HCT116 (cell line): ENCODE data around the gene WSB2. TPM values are rescaled to one million over a fixed set of nuclear protein-coding genes. Genes with fewer than 3 reads are reported as not detected.

Source experiments
- ATAC-seq: fragments of 200-7000 bp; cut with Tn5 transposase; 2 replicates; pipeline ENCODE4 v1.9.1; 2020; ENCODE audit warnings: mild to moderate bottlenecking, moderate library complexity
- BruUV-seq: library from RNA; stranded (reverse); fragments of 400-500 nt; replicated peaks from 2 replicates; lab custom pipeline; 2021; lab: Mats Ljungman, UMichigan
- CTCF ChIA-PET: fragments of 300-600 bp; sonication (Branson Sonifier 250); formaldehyde crosslinking; loops from one replicate; lab custom pipeline; 2021; ENCODE audit warnings: antibody characterized with exemption; lab: Charles Lee
- POLR2A ChIA-PET: fragments of 300-600, 350-600 bp; sonication (Branson Sonifier 250); formaldehyde crosslinking; loops from one replicate; lab custom pipeline; 2021; ENCODE audit warnings: antibody characterized with exemption; lab: Charles Lee
- RAD21 ChIA-PET, 2 experiments: fragments of 300-600 bp; sonication (Branson Sonifier 250); formaldehyde crosslinking; loops; one replicate each; lab custom pipeline; 2023; ENCODE audit warnings: low total read pairs in 2 of 2; ENCODE audit not compliant: uncharacterized antibody in 2 of 2, unreplicated experiment in 2 of 2, low non-redundant PET in 1 of 2; lab: Charles Lee
- DNase-seq: peaks from one replicate; pipeline ENCODE4 v3.0.0-alpha.2; 2010; ENCODE audit warnings: low read depth, low spot score
- H2AFZ ChIP-seq: fragments of 200-600 bp; shearing (Covaris generic), sonication (generic); 2 replicates; pipeline ENCODE4 v1.6.1; 2017; ENCODE audit warnings: low read depth, mixed run types, mixed read lengths, antibody characterized with exemption, low read length; ENCODE audit not compliant: poor library complexity, severe bottlenecking
- H3K27ac ChIP-seq: 2 replicates; pipeline ENCODE4 v1.5.1; 2012; ENCODE audit warnings: low read depth, low read length
- H3K27me3 ChIP-seq: fragments of 200-600 bp; sonication (generic); 2 replicates; pipeline ENCODE4 v1.6.1; 2016; ENCODE audit warnings: mixed run types, low read length, mixed read lengths; ENCODE audit not compliant: insufficient read depth
- H3K36me3 ChIP-seq, 2 experiments: fragments of 200-500 bp in 1 of 2; fragments of 200-600 bp in 1 of 2; sonication (Bioruptor generic) in 1 of 2; sonication (generic) in 1 of 2; 2 replicates each; pipeline versions ENCODE4 v1.5.1 to v1.6.1; 2014 to 2016; ENCODE audit warnings: low read length in 2 of 2, inconsistent platforms in 1 of 2, mixed read lengths in 1 of 2, mixed run types in 1 of 2; ENCODE audit not compliant: insufficient read depth in 2 of 2, control insufficient read depth in 1 of 2
- H3K4me1 ChIP-seq, 2 experiments: fragments of 200-600 bp in 1 of 2; sonication (generic) in 1 of 2; 2 replicates each; pipeline versions ENCODE4 v1.5.1 to v1.6.1; 2012 to 2017; ENCODE audit warnings: low read length in 2 of 2, inconsistent platforms in 1 of 2, mild to moderate bottlenecking in 1 of 2, mixed read lengths in 1 of 2, mixed run types in 1 of 2, moderate library complexity in 1 of 2; ENCODE audit not compliant: insufficient read depth in 2 of 2, control insufficient read depth in 1 of 2
- H3K4me2 ChIP-seq: fragments of 200-600 bp; sonication (generic); 2 replicates; pipeline ENCODE4 v1.6.1; 2017; ENCODE audit warnings: mixed run types, low read length, mixed read lengths
- H3K4me3 ChIP-seq, 2 experiments: fragments of 200-600 bp in 1 of 2; sonication (generic) in 1 of 2; replicated peaks in 1 of 2; 2 replicates each; pipeline ENCODE4 v1.5.1; 2011 to 2016; ENCODE audit warnings: low read length in 2 of 2, control low read depth in 1 of 2, low read depth in 1 of 2, mild to moderate bottlenecking in 1 of 2, mixed read lengths in 1 of 2, mixed run types in 1 of 2
- H3K79me2 ChIP-seq: fragments of 200-600 bp; sonication (generic); 2 replicates; pipeline ENCODE4 v1.6.1; 2017; ENCODE audit warnings: mild to moderate bottlenecking, mixed run types, low read length, moderate library complexity, mixed read lengths; ENCODE audit not compliant: insufficient read depth
- H3K9ac ChIP-seq: fragments of 200-600 bp; sonication (generic); 2 replicates; pipeline ENCODE4 v1.6.1; 2016; ENCODE audit warnings: low read length, mixed read lengths
- H3K9me2 ChIP-seq: fragments of 200-600 bp; sonication (generic), shearing (Covaris generic); 2 replicates; pipeline ENCODE4 v1.6.1; 2017; ENCODE audit warnings: mixed run types, mild to moderate bottlenecking, moderate library complexity; ENCODE audit not compliant: insufficient read depth
- H3K9me3 ChIP-seq, 2 experiments: fragments of 200-500 bp in 1 of 2; fragments of 200-600 bp in 1 of 2; sonication (Bioruptor generic) in 1 of 2; sonication (generic) in 1 of 2; 2 replicates each; pipeline ENCODE4 v1.6.1; 2014 to 2017; ENCODE audit warnings: low read length in 2 of 2, mixed read lengths in 2 of 2, inconsistent platforms in 1 of 2, low read depth in 1 of 2, mild to moderate bottlenecking in 1 of 2, mixed run types in 1 of 2, moderate library complexity in 1 of 2; ENCODE audit not compliant: control insufficient read depth in 1 of 2, insufficient read depth in 1 of 2
- H4K20me1 ChIP-seq: fragments of 200-600 bp; sonication (generic), shearing (Covaris generic); 2 replicates; pipeline ENCODE4 v1.6.1; 2017; ENCODE audit warnings: mixed run types, mild to moderate bottlenecking, moderate library complexity; ENCODE audit not compliant: insufficient read depth
- CTCF ChIP-seq, 3 experiments: fragments of 200-600 bp in 1 of 3; sonication (generic) in 1 of 3; IDR thresholded peaks in 2 of 3; conservative IDR thresholded peaks in 1 of 3; 2 replicates each; pipeline ENCODE4 v1.5.1; 2012 to 2017; ENCODE audit warnings: low read depth in 2 of 3, low read length in 2 of 3, antibody characterized with exemption in 1 of 3, borderline replicate concordance in 1 of 3, control low read depth in 1 of 3, mild to moderate bottlenecking in 1 of 3, mixed read lengths in 1 of 3, mixed run types in 1 of 3, moderate library complexity in 1 of 3; ENCODE audit not compliant: insufficient read depth in 1 of 3
- EZH2 ChIP-seq: fragments of 200-600 bp; sonication (generic); IDR thresholded peaks from 2 replicates; pipeline ENCODE4 v1.6.1; 2017; ENCODE audit warnings: antibody characterized with exemption, mixed run types
- EZH2phosphoT487 ChIP-seq: fragments of 200-600 bp; IDR thresholded peaks from 2 replicates; pipeline ENCODE4 v1.6.1; 2018; ENCODE audit warnings: antibody characterized with exemption, borderline replicate concordance
- POLR2A ChIP-seq: IDR thresholded peaks from 2 replicates; pipeline ENCODE4 v1.7.0; 2011; ENCODE audit warnings: borderline replicate concordance; ENCODE audit not compliant: insufficient read depth, insufficient read length; ENCODE audit errors: extremely low read depth
- SRF ChIP-seq: IDR thresholded peaks from 2 replicates; pipeline ENCODE4 v1.6.1; 2012; ENCODE audit warnings: low read depth
- ZBTB33 ChIP-seq: IDR thresholded peaks from 2 replicates; pipeline ENCODE4 v1.6.1; 2011; ENCODE audit warnings: mild to moderate bottlenecking, low read length, moderate library complexity; ENCODE audit not compliant: insufficient replicate concordance; ENCODE audit errors: extremely low read depth
- intact Hi-C: fragments of 100-400 bp; cut with micrococcal nuclease; formaldehyde crosslinking; loops from 2 replicates; pipeline ENCODE4 v1.10.0; 2022
- total RNA-seq: library from RNA; stranded (reverse); gene quantifications from one replicate; pipeline ENCODE4 v1.2.1, GENCODE V29; 2021; ENCODE audit not compliant: unreplicated experiment

Gene WSB2
- total RNA-seq, 1 experiment from 2014 or later = 97.0 TPM

- Histone ChIP-seq H3K4me1 (peaks cover 0 to 21% of the 10 kb centered on the region in 2 experiments; a peak in 3 of 4 replicates), H3K4me3 (no peak overlapping the region), H3K9ac (no peak overlapping the region), H3K27ac (no peak overlapping the region), H3K4me2 (no peak overlapping the region), H3K36me3 (peaks cover 29 to 45% of the 10 kb centered on the region in 2 experiments), H3K9me3 (no peaks in the 10 kb centered on the region), H2AFZ (no peak overlapping the region), H3K9me2 (no peaks in the 10 kb centered on the region), H3K79me2 (0 out of 2 replicates have a peak, but pooled peaks cover 4% of the 10 kb centered on the region), H4K20me1 (no peaks in the 10 kb centered on the region), H3K27me3 (no peaks in the 10 kb centered on the region)
- ATAC-seq (no peak), DNase-seq (no peak)
- RAD21 ChIA-PET = no interaction called here
- POLR2A ChIA-PET = no interaction called here
- CTCF ChIA-PET = no interaction called here
- BruUV-seq = no TSS peak
- TF ChIP-seq EZH2 = no peak
- no peak for TF ChIP-seq ZBTB33
- TF ChIP-seq SRF = no peak
- TF ChIP-seq CTCF (IDR thresholded peaks at IDR 0.05 in 2 of 3, conservative IDR thresholded peaks at IDR 0.05 in 1 of 3; ENCODE audit: borderline replicate concordance in 1 of 3, insufficient read depth in 1 of 3, low read depth in 2 of 3, low read length in 2 of 3) = no peak
- no peak for TF ChIP-seq EZH2phosphoT487
- no peak for TF ChIP-seq POLR2A
- intact Hi-C loops = no loop called here
Observed at GRCh38 chr12:118038137-118038536, 22.8 kb downstream of the WSB2 start.
